ENCODE measurements around the gene DNAJC5.
A peak's percentile ranks its signal among the peaks of the same experiment; 100 is the strongest.
"Not testable (repeated sequence)": the region's sequence is repeated elsewhere in the genome, so short reads cannot be mapped to it uniquely, and the experiment has no call there.

DNAJC5 gene

GRCh38 chr20:63969838-63970713 lies 75.2 kb downstream of the DNAJC5 start, which contains the start of gene ZNF512B:
TSS of gene ZNF512B (minus strand) at chr20:63969930. CDS start at chr20:63967950, 1,980 bp downstream.
- no peak for DNase-seq

- no peak for DNase-seq
Observed at GRCh38 chr20:63970714-63971431, 75.9 kb downstream of the DNAJC5 start.

- DNase-seq, result not testable (repeated sequence)
Observed at GRCh38 chr20:63971960-63972311, 77.0 kb downstream of the DNAJC5 start.

GRCh38 chr20:63972312-63973159 lies 77.6 kb downstream of the DNAJC5 start:
- no peak for DNase-seq

- no peak for DNase-seq
Observed at GRCh38 chr20:63973160-63973479, 78.2 kb downstream of the DNAJC5 start.

GRCh38 chr20:63973636-63974401 lies 78.9 kb downstream of the DNAJC5 start:
- no peak for DNase-seq

- DNase-seq, result no peak
Observed at GRCh38 chr20:63974402-63975200, 79.7 kb downstream of the DNAJC5 start.

- DNase-seq, result not testable (repeated sequence)
Observed at GRCh38 chr20:63976511-63976910, 81.6 kb downstream of the DNAJC5 start.

- no peak for DNase-seq
Observed at GRCh38 chr20:63976980-63977738, 82.2 kb downstream of the DNAJC5 start.

- DNase-seq, result no peak
Observed at GRCh38 chr20:63977739-63978276, 82.9 kb downstream of the DNAJC5 start.

GRCh38 chr20:63978319-63979228 lies 83.6 kb downstream of the DNAJC5 start:
- DNase-seq, result no peak

- DNase-seq, result no peak
Observed at GRCh38 chr20:63979229-63979556, 84.3 kb downstream of the DNAJC5 start.

GRCh38 chr20:63979557-63980316 lies 84.8 kb downstream of the DNAJC5 start, which contains the start of gene SAMD10:
TSS of gene SAMD10 (minus strand) at chr20:63979642. CDS start at chr20:63979467, 175 bp downstream.
- DNase-seq, result no peak

GRCh38 chr20:63980317-63980805 lies 85.4 kb downstream of the DNAJC5 start:
- DNase-seq, result no peak

- DNase-seq, result peak; percentile 91
Observed at GRCh38 chr20:63980806-63981728, 86.1 kb downstream of the DNAJC5 start, which contains the start of gene PRPF6. TSS of gene PRPF6 (plus strand) at chr20:63981132. CDS start at chr20:63981246, 114 bp downstream.

GRCh38 chr20:63982937-63983336 lies 88.0 kb downstream of the DNAJC5 start:
- no peak for DNase-seq

Measured in SIG-M5 (cell line).